RPMI7951 (cell line): ENCODE measurements around the gene LIG1. TPM values are rescaled to one million over a fixed set of nuclear protein-coding genes. Genes with fewer than 3 reads are reported as not detected.
A peak's percentile ranks its signal among the peaks of the same experiment; 100 is the strongest.

Experiments used
- DNase-seq: peaks from one replicate; pipeline ENCODE4 v3.0.0-alpha.2; 2012; ENCODE audit warnings: low read depth
- total RNA-seq: library from RNA; depleted of rRNA; stranded (reverse); fragments of >200 nt; shearing (Covaris generic); gene quantifications from 2 replicates; pipeline ENCODE4 v1.2.3, GENCODE V29; 2014; rRNA removed

LIG1 gene
- 44.0 and 54.3 TPM in 2 replicates for total RNA-seq

DNA sequence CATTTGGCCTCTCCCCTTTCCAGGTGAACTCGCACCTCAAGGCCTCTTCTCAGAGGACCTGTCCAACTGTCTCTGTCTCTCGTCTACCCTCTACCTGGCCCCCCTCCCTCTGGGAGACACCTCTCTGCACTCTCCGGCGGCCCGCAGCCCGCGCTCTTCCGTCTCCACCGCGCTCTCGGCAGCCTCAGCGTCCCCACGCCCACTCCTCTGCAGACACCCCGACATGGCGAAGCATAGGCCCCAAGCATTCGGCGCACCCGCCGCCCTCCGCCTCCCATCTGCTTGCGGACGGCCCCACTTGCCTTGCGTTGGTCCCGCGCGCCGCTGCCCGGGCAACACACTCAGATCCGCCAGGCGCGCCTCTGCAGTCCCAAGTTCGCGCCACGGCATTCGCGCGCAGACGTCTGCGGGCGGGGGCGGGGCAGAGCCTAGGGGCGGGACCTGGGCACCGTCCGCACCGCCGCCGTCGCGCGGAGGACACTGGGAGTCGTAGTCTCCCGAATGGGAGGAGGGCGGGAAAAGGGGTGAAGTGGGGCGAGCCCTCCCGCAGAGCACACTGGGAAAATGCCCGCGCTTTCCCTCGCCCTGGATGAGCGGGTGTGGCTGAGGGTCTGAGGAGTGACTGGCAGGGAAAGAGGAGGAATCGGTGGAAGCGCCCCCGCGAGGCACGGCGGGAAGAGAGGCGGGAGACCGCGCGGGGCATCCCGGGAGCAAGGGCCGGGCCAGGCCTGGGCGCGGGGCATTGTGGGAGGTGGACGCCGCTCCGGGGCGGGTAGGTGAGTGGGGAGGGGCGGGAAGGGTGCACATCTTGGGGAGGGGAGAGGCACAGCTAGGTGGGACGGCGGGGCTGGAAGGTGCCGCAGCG lies at the start of gene LIG1, which contains the start of gene ZSWIM9:
Gene LIG1 (minus strand): TSS at position 406 of the 865 bp plus-strand sequence. CDS start 4,778 bp downstream, outside the sequence.
Gene ZSWIM9 (plus strand): TSS at position 742 of the 865 bp plus-strand sequence. CDS start 1,123 bp downstream, outside the sequence.
- DNase-seq, result peak; percentile 95

DNA sequence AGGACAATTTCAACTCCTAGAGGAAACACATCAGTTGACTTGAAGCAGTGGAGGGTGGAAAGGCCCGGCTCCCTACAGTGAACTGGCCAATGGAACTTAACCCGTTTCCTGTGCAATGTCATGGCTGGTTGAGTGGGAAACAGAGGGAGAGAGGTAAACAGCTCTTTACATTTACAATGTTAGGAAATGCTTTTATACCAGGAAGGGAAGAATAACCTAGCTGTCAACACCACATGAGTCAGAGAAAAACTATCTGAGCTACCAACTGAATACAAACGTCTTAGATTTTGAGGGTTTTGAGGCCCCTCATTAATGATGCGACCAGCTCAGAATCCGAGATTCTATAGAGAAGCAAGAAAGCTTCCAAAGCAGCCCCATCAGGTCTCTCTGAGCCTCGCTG lies 48.9 kb upstream of the LIG1 start:
- DNase-seq, result no peak

DNA sequence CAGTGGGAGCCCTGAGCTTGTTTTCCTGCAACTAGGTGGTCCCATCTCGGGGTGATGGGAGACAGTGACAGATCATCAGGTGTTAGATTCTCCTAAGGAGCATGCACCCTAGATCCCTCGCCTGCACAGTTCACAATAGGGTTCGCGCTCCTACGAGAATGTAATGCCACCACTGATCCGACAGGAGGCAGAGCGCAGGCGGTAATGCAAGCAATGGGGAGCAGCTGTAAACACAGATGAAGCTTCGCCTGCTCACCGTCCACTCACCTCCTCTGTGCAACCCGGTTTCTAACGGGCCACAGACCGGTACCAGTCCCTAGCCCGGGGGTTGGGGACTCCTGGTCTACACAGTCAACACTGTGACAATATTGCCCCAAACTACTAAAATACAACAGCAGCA lies 46.8 kb upstream of the LIG1 start:
- DNase-seq, result no peak

DNA sequence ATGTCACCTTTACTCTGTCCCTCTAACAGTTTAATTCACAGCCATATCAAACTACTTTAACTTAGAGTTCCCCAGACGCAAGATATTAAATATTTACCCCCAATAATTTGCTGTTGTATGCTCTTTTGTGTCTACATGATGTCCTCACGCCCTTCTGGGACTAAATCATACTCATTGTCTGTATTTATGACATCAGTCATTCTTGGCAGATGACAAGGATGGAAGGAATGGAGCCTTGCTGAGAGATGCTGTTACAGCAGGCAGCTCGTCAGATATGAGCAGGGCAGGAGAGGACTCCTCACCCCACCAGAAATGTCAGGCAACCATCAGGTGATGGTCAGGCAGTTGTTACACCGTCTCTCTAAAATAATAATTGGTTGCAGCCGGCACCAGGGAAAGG lies 43.8 kb upstream of the LIG1 start:
- DNase-seq, result no peak

DNA sequence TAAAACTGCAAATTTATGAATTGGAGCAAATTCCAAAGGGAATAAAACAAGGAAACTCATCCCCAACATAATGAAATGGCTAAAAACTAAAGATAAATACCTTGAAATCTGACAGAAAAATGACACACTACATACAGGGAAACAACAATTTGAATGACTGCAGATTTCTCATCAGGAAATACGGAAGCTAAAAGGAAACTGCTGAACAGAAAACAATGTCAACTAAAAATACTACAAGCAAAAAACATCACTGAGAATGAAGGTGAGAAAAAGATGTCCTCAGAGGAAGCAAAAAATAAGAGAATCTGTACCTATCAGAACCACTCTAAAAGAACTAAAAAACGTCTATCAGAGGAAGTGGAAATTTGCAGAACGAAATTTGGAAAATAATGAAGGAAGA lies 39.9 kb upstream of the LIG1 start:
- no peak for DNase-seq

DNA sequence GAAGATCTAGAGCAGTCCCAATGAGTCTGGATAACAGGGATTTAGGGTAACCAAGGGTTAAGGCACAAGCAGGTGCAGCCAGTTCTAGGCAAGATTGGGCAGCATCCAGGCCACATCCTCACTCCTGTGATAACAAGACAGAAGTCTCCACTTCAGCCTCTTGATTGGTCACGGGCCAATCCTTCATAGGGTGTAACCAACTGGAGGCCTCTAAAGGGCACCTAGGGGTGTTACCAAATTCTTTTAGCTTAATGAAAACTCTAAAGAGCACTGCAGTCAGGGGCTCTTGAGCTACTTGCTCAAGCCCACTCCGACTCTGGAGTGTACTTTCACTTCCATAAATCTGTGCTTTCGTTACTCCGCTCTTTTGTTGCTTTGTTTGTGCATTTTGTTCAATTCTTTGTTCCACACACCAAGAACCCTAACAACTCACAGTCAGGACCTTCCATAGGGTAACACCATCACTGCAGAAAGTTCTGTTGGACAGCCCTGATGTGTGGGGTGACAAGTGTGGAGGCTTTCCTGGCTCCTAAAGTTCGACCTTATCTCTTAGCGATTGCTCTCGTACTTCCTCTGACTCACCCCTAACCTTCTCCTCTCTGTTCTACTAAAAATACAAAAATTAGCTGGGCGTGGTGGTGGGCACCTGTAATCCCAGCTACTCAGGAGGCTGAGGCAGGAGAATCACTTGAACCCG lies 36.4 kb upstream of the LIG1 start:
- no peak for DNase-seq

DNA sequence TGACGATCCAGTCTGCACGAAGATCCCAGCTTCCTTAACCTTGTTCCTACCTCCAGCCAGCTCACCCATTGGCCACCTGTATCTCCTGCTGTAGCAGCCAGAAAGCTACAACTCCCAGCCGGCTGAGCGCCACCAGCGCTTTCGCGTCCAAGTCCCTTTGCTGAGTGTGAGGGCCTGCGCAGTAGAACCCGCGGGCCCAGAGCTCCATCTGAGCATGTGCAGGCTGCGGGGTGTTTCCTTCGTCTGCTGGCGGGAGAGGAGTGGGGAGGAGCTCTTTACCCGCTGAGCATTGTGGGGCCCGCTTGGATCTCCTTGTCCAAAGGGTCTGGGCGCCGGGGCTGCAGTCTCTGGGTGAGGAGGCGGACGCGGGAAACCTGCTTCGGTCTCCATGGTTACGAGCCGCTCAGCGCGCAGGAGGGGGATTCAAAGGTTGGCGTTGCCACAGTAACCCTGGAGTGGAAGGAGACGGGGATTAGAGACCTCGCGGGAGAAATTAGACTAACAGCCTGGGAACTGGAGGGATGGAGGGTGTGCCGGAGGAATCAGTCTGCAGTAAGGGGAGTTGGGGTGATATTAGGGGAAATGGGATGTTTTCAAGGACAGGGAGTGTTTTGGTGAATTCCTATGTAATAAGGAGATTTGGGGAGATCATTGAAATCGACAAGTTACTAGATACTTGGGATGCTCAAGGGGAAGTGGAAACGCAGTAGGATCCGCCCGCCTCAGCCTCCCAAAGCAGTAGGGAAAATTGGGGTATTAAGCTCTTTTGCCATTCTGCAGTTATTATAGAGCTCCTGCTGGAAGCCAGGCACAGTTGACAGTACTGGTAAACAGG lies 33.9 kb upstream of the LIG1 start:
- DNase-seq, result peak; percentile 95

DNA sequence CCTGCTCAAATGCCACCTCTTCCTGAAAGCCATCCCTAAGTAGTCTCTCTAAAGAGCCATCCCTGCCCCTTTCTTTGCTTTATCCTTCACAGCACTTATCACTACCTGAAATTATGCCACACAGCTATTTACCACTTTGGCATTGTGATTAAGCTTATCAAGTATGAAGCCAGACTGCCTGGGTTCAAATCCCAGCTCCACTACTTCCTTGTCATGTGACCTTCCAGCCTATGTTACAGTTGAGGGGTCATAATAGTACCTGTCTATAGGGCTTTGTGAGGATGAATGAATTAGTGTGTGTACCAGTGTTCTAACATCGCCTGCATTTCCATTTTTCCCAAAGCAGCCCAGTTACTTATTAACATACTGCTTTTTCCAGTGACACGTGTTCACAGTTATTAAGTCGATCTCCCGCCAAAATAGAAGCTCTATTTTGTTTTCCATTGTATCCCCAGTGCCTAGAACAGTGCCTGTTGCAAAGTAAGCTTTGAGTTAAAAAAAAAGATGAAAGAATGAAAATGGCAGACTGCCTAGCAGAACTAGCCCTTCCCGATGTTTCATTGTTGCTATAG lies 33.2 kb upstream of the LIG1 start:
- no peak for DNase-seq

DNA sequence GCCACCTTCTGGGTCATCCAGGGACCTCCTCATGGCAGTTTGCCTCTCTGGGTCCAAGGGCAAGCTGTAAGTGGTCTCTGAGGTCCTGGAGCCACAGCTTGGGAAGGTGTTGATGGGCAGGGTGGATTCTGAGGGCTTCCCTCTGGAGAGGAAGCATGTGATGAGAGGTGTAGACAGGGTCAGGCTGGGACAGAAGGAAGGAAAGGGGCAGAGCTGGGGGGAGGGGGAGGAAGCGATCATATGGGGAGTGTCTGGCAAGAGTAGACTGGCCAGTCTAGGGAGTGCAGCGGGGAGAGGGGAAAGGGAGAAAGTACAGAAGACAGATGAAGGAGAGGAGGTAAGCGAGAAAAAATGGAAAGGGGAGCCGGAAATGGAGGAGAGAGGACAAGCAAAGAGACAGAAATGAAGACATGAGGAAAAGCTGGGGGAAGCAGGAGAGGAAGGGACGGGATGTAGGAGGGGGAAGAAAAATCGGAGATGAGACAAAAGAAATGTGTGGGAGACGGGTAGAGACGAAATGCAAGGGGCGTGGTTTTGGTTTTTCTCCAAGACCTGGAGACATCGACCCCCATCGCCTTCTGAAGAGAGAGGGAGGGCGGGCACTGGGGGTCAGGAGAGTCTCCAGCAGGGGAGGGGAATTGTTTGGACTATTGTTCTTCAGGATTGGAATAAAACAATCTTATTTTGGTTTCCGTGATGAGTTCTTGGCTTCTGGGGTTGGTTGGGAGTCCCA lies 27.0 kb upstream of the LIG1 start:
- DNase-seq, result no peak

DNA sequence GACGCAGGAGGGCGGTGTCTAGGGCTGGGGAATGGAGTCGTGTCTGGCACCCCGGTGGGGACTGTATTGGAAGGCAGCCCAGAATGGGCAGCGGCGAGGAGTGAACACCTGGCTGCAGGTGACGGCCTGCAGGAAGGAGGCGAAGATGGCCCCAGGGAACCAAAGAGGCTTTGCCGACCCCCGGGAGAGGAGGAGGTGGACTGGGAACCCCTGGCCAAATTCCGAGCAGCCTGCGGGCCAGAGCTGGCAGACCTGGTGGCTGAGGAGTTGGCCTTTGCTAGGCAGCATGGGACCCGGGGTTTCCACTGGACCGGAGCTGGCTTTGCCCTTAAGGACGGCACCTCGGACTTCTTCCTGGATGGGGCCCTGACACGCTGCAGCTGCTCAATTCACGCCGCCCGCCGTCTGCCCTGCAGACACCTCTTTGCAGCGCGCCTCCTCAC lies 26.2 kb upstream of the LIG1 start:
- no peak for DNase-seq

DNA sequence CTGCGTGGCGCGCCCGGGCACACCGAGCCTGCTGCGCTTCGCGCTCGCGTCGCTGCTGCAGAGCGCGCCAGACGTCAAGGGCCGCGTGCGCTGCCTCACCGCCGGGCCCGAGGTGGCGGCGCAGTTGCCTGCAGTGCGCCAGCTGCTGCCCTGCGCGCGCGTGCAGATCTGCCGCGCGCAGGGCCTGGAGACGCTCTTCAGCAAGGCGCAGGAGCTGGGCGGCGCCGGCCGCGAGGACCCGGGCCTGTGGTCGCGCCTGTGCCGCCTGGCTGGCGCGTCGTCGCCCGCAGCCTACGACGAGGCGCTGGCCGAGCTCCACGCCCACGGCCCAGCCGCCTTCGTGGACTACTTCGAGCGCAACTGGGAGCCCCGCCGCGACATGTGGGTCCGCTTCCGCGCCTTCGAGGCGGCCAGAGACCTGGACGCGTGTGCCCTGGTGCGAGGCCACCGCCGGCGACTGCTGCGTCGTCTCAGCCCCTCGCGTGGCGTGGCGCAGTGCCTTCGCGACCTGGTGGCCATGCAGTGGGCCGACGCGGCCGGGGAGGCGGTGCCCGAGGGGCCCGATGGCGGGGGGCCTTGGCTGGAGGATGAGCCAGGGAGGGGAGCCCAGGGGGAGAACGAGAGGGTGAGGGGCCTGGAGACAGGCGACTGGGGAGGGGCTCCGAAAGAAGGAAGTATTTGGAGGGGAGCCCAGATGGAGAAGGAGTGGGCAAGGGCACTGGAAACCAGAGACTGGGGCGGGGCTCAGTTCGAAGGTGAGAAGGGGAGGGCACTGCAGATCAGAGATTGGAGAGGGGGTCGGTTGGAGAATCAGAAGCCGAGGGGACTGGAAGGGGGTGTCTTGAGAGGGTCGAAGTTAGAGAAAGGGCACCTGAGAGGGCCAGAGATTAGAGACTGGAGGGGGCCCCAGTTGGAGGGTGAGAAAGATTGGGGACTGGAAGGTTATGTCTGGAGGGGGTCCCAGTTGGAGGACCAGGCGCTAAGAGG lies 25.0 kb upstream of the LIG1 start:
- DNase-seq, result no peak

DNA sequence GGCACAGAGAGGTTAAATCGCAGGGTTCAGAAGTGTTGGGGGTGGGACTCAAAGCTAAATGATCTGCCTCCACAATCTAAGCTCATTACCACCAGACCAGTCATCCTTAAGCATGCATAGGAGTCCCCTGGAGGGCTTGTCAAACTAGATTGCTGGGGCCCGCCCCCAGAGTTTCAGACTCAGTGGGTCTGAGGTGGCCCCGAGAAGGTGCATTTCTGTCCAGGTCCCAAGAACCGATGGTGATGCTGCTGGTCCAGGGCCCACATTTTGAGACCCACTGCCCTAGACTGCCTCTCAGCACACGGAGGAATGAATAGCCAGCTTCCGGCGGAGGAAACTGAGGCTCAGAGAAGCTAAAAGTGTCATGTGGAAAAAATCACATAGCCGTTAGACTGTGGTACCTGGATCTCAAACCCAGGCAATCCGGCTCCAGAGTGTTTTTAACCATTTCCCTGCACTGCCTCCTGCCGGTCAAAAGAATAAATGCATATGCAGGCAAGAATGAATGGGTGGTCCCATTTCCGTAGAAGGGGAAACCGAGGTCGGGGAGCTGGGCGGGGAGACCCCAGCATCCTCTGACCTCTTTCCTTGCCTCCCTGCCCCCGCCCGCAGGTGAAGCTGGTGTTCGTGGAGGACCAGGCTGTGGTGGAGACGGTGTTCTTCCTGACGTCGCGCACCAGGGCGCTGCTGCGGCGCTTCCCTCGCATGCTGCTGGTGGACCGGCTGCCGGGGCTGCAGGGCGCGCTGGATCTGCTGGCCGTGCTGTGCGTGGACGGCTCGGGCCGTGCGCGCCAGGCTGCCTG lies 24.1 kb upstream of the LIG1 start:
- DNase-seq, result no peak

DNA sequence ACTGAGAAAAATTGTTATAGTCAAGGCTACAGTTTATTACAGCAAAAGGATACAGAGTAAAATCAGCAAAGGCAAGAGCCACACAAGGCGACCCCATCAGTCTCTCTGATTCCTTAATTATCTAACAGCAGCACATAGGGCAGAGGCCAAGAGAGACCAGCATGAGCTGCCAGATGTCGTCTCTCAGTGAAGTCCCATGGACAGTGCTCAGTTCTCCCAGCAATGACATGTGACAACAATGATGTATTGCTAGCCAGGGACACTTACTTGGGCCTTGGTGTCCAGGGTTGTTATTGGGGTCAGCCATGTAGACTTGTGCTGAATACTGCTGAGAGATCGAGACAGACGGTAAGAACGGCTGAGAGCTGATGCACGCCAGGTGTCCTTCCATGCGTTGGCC lies 22.6 kb upstream of the LIG1 start:
- no peak for DNase-seq

DNA sequence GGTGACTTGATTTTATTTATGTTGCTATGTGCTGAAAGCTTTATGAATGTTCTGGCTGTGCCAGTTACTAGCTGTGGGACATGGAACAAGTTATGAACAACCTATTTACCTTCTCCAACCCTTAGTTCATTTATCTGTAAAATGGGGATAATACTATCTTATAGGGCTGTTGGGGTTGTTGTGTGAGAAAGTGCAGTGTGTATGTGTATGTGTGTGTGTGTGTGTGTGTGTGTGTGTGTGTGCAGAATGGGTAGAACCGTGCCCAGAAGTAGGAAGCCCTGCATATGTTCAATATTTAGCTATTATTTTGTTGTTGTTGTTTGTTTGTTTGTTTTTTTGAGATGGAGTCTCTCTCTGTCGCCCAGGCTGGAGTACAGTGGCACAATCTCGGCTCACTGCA lies 20.7 kb upstream of the LIG1 start:
- DNase-seq, result no peak

DNA sequence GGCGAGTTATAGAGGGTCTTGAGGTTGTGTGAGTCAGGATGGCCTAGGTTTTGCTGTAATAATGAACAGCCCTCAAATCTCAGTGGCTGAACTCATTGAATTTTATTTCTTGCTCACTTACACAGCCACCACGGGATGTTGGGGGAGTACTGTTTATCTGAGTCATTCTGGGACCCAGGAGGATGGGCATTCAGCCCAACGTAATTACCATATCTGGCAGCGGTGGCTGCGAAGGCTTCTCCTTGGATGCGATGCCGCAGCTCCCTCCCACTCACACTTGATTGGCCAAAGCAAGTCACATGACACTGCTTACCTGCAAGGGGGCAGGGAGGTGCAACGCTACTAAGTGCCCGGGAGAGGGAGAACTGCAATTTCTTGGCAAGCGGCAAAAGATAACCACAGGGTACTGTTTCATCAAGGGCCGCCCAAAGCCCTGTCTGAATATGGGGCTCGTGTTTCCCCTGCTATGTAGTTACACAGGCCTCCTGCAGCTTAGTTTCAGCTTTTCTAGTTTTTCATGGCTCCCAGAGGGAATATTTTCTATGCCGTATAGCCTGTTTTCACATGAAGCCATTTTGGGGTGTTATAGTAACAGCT lies 20.2 kb upstream of the LIG1 start:
- peak; percentile 18 for DNase-seq

DNA sequence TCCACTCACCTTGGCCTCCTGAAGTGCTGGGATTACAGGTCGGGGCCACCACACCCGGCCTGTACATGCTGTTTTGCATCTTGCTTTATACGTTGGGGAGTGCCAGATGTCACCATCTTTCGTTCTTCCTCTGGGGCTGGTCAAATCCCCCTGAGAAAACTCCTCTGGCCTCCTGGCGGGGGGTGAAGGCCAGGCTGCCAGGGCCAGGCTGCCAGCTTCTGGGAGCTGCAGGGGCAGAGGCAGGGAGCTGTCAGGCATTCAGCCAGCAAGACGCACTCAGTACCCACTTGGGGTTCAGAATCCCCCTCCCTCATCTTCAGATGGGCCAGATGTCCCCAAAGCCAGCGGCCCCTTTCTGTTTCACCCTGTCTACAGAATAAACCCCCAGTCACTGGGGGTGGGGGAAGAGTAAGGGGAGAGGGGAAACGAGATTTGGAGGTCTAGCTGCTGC lies 16.4 kb upstream of the LIG1 start:
- DNase-seq, result no peak

DNA sequence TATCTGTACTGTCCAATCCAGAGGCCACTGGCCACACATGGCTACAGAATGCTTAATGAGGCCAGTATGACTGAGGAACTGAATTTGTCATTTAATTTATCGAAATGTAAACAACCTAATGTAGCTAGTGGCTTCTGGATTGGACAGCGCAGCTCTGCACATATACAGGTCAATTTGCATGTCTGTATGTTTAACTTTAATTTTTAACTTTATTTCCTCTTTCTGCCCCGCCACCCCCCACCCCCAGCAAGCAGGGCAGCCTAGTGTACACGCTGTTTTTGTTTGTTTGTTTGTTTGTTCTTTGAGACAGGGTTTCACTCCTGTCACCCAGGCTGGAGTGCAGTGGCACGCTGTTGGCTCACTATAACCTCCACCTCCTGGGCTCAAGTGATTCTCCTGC lies 15.9 kb upstream of the LIG1 start:
- no peak for DNase-seq

DNA sequence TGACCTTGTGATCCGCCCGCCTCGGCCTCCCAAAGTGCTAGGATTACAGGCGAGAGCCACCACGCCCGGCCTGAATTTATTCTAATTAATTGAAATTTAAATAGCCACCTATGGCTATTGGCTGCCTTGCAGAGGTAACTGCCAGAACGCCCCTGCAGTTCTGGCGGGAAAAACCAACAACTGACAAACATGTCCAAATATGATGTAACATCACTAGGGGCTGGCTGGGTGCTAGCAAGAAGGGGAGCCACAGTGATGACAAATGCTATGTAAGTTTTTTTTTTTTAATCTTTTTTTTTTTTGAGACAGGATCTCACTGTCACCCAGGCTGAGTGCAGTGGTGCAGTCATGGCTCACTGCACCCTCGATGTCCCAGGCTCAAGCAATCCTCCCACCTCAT lies 13.2 kb upstream of the LIG1 start:
- no peak for DNase-seq
